Sigmoid colon (tissue), 7 donors: ENCODE results near the gene PRRT2. TPM values are rescaled to one million over a fixed set of nuclear protein-coding genes. Genes with fewer than 3 reads are reported as not detected.
A peak's percentile ranks its signal among the peaks of the same experiment; 100 is the strongest.

Experiments
- DNase-seq: peaks from one replicate; pipeline ENCODE4 v3.0.0-alpha.2; 2019
- H3K27ac ChIP-seq, 4 donors: fragments of 200-600 bp; sonication (generic); one replicate each; pipeline ENCODE4 v1.5.1; 2016 to 2019; ENCODE audit warnings: mild to moderate bottlenecking in 1 of 4
- H3K27me3 ChIP-seq, 3 donors: fragments of 200-600 bp; sonication (generic); one replicate each; pipeline ENCODE4 v1.5.1; 2019; ENCODE audit warnings: mild to moderate bottlenecking in 1 of 3
- H3K36me3 ChIP-seq, 4 donors: fragments of 200-600 bp; sonication (generic); one replicate each; pipeline ENCODE4 v1.5.1; 2016 to 2019
- H3K4me1 ChIP-seq, 4 donors: fragments of 200-600 bp; sonication (generic); one replicate each; pipeline ENCODE4 v1.5.1; 2017 to 2019
- H3K4me3 ChIP-seq, 4 donors: fragments of 200-600 bp; sonication (generic); one replicate each; pipeline ENCODE4 v1.5.1; 2017 to 2019; ENCODE audit warnings: mild to moderate bottlenecking in 2 of 4, moderate library complexity in 1 of 4
- H3K9me3 ChIP-seq, 4 donors: fragments of 200-600 bp in 3 of 4; sonication (generic) in 3 of 4; one replicate each; pipeline versions ENCODE4 v1.5.1 to v1.6.1; 2013 to 2019
- EP300 ChIP-seq, 4 donors: sonication (generic); formaldehyde crosslinking; IDR thresholded peaks; one replicate each; pipeline ENCODE4 v1.6.1; 2017; ENCODE audit warnings: antibody characterized with exemption in 4 of 4
- POLR2A ChIP-seq, 2 donors: fragments of 450-650 bp; IDR thresholded peaks; one replicate each; pipeline ENCODE4 v1.6.1; 2016; ENCODE audit warnings: antibody characterized with exemption in 2 of 2, mild to moderate bottlenecking in 2 of 2, moderate library complexity in 2 of 2
- POLR2AphosphoS5 ChIP-seq, 4 donors: sonication (generic); formaldehyde crosslinking; IDR thresholded peaks; one replicate each; pipeline ENCODE4 v1.6.1; 2017; ENCODE audit warnings: antibody characterized with exemption in 4 of 4
- WGBS, 2 donors: extraction: QIAGEN DNeasy Blood & Tissue Kit; methylation state at CpG; one replicate each; pipeline ENCODE4 v1.1.7; 2013; 5-methylcytosine and 5-hydroxymethylcytosine counted together
- intact Hi-C: fragments of 100-400 bp; cut with DNase I; formaldehyde crosslinking; loops from one replicate; pipeline ENCODE4 v1.15.1; 2023
- polyA plus RNA-seq, 3 donors: library from polyadenylated mRNA; stranded (reverse); fragments of 200-250 nt; gene quantifications; one replicate each; pipeline ENCODE4 v1.2.3, GENCODE V29; 2013
- total RNA-seq, 4 donors: library from RNA; depleted of rRNA; stranded (reverse); fragments of >200 nt; gene quantifications; one replicate each; pipeline ENCODE4 v1.1.0, GENCODE V29; 2016
- TF ChIP-seq, protein P1 (sequence below), 4 experiments: fragments of 450-650 bp in 3 of 4; fragments of 200-600 bp in 1 of 4; IDR thresholded peaks; one replicate each; pipeline ENCODE4 v1.5.1; 2016 to 2019; ENCODE audit warnings: antibody characterized with exemption in 4 of 4, mild to moderate bottlenecking in 3 of 4, moderate library complexity in 2 of 4
- donor health status: healthy with polysubstance abuse.
- donor health status: Bipolar disorder and iron deficiency.
- donor health status: healthy.

The PRRT2 gene
- total and polyA plus RNA-seq, 7 donors = 0.69 to 22.7 (median 6.5) TPM; not detected in 1

DNA sequence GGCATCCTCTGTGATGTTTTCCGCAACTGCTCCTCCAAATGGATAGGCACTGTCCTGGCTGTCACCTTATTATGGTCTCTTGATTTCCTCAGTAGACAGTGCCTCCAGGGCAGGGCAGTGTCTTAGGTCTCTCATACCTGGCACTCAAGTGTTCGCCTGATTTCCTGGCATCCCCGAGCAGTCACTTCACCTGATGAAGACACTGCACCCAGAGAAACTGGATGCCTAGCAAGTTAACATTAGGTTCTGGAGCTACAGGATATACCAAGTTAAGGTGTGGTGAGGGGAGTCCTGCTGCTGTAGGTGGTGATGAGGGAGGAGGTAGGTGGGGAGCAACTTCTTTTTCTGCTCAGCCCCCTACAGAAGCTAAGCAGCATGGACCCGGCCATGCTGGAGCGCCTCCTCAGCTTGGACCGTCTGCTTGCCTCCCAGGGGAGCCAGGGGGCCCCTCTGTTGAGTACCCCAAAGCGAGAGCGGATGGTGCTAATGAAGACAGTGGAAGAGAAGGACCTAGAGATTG, 9.5 kb upstream of the PRRT2 start:
- DNase-seq = no peak
- no peaks in the 10 kb centered on the region for H3K9me3 ChIP-seq
- H3K27ac ChIP-seq = no peak overlapping the region
- 97% methylated on average over 8 of the region's 8 CpGs for WGBS, 2 donors
- intact Hi-C loops = no loop called here
- H3K4me1 ChIP-seq = peaks cover 0 to 14% (median 14%) of the 10 kb centered on the region in 4 donors
- H3K4me3 ChIP-seq = no peak overlapping the region
- H3K27me3 ChIP-seq = no peaks in the 10 kb centered on the region
- H3K36me3 ChIP-seq = peaks cover 0 to 34% (median 13%) of the 10 kb centered on the region in 4 donors
- TF ChIP-seq, protein P1, sequence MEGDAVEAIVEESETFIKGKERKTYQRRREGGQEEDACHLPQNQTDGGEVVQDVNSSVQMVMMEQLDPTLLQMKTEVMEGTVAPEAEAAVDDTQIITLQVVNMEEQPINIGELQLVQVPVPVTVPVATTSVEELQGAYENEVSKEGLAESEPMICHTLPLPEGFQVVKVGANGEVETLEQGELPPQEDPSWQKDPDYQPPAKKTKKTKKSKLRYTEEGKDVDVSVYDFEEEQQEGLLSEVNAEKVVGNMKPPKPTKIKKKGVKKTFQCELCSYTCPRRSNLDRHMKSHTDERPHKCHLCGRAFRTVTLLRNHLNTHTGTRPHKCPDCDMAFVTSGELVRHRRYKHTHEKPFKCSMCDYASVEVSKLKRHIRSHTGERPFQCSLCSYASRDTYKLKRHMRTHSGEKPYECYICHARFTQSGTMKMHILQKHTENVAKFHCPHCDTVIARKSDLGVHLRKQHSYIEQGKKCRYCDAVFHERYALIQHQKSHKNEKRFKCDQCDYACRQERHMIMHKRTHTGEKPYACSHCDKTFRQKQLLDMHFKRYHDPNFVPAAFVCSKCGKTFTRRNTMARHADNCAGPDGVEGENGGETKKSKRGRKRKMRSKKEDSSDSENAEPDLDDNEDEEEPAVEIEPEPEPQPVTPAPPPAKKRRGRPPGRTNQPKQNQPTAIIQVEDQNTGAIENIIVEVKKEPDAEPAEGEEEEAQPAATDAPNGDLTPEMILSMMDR (IDR thresholded peaks at IDR 0.05) = no peak
- TF ChIP-seq POLR2A (IDR thresholded peaks at IDR 0.05) (no peak), EP300 (IDR thresholded peaks at IDR 0.05) (no peak), POLR2AphosphoS5 (IDR thresholded peaks at IDR 0.05) (no peak)

DNA sequence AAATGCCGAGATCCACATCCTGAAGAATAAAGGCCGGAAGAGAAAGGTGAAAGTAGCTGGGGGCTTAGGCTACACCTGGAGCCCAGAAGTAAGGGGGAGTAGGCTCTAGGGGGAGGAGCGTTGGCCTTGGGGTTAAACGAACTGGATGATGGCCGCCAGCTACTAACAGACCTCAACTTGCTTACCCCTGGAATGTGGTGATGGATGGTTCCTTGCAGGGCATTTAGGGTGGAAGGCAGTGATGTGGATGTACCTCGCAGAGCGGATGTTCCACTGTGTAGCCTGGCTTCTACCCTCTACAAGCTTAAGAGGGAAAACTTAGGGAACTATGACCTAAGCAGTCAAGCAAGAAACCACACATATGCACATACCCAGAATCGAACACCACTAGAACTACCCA, 8.0 kb upstream of the PRRT2 start:
- WGBS, 2 donors = 79 to 83% methylated on average over 8 of the region's 8 CpGs
- DNase-seq = no peak
- Histone ChIP-seq H3K4me1 (peaks cover 0 to 29% (median 27%) of the 10 kb centered on the region in 4 donors), H3K4me3 (peak overlapping the region in 1 of 4 donors; percentile 76), H3K27ac (peak overlapping the region; percentile 91 to 99 (median 93)), H3K36me3 (peaks cover 0 to 27% (median 13%) of the 10 kb centered on the region in 4 donors), H3K27me3 (no peaks in the 10 kb centered on the region), H3K9me3 (no peaks in the 10 kb centered on the region)
- intact Hi-C loops = no loop called here
- TF ChIP-seq POLR2AphosphoS5 (IDR thresholded peaks at IDR 0.05) = no peak
- TF ChIP-seq, protein P1 (IDR thresholded peaks at IDR 0.05) = no peak
- TF ChIP-seq POLR2A (IDR thresholded peaks at IDR 0.05) = no peak
- TF ChIP-seq EP300 (IDR thresholded peaks at IDR 0.05) = no peak

DNA sequence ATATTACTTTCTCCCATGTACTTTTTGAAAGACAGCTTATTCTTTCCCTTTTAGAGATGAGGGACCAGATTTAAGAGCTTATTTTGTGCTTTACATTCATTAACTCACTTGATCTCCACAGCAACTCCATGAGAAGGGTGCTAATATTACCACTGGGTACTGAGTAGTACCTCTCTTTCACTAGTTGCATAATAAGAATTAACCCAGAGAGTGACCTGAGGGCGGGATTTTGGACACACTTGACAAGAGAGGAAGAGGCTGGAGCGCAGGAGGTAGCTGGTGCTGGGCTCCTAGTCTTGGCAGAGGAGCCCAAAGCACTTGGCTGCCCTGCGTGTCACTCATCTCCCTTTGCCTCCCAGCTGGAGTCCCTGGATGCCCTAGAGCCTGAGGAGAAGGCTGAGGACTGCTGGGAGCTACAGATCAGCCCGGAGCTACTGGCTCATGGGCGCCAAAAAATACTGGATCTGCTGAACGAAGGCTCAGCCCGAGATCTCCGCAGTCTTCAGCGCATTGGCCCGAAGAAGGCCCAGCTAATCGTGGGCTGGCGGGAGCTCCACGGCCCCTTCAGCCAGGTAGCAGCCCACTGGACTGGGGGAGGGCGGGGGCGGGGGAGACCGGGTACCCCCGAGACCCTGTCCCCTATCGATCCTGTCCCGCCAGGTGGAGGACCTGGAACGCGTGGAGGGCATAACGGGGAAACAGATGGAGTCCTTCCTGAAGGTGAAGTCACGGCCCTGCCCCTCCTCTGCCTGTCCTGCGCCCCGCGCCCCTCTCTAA, 7.3 kb upstream of the PRRT2 start:
- Histone ChIP-seq H3K4me3 (peak overlapping the region; percentile 59 to 76 (median 66)), H3K27me3 (no peaks in the 10 kb centered on the region), H3K9me3 (no peaks in the 10 kb centered on the region), H3K27ac (peak overlapping the region; percentile 91 to 99 (median 93)), H3K36me3 (peaks cover 4 to 27% (median 11%) of the 10 kb centered on the region in 4 donors), H3K4me1 (peaks cover 0 to 35% (median 33%) of the 10 kb centered on the region in 4 donors)
- TF ChIP-seq, protein P1 (IDR thresholded peaks at IDR 0.05) = no peak
- no peak for TF ChIP-seq EP300 (IDR thresholded peaks at IDR 0.05)
- TF ChIP-seq POLR2AphosphoS5 (IDR thresholded peaks at IDR 0.05) = peak in 2 of 4 donors; percentile 44 to 49
- peak in 1 of 2 donors; percentile 31 for TF ChIP-seq POLR2A (IDR thresholded peaks at IDR 0.05)
- WGBS, 2 donors = 3 to 13% methylated on average over 26 of the region's 26 CpGs
- intact Hi-C loops = loop anchor here (1.0 kb wide), 1 partner anchor 14 kb away; the partner anchor contains the start of gene KIF22
- peak; percentile 87 for DNase-seq

DNA sequence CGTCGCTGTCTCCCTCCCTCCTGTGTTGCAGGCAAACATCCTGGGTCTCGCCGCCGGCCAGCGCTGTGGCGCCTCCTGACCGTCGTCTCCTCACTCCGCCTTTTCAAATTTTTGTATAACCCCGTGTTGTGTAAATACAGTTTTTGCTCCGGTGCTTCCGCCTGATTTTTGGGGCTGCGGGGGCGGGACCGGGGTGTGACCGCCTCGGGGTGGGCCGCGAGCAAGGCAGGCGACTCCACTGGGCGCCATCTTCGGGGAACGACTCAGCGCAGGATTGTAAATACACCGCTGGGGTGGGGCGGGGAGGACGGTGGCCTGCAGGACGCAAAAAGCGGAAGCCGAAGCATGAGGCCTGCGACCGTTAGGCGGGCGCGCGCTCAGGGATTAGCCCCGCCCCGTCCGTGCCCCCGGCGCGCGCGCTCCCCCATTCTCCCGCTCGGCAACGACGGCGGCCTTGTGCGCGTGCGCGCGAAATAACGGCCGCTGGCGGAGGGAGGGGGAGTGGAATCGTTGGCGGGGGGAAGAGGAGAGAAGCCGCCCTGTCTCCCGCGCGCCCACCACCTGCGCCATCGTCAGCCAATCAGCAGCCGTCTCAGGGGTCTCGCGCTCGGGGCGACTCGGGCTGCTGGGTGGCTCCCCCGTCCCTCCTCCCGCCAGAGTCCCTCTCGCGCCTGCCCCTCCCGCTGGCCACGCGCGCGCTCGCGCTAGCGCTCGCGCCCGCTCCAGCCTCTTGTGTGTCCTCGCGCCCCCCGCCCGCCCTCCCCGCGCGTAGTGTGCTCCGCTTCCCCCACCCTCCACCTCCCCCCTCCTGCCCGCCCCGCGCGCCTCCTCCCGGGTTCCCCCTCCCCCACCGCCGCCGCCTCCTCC, 6.5 kb upstream of the PRRT2 start:
- peak overlapping the region; percentile 59 to 76 (median 66) for H3K4me3 ChIP-seq
- WGBS, 2 donors = 1% methylated on average over 98 to 103 of the region's 103 CpGs
- DNase-seq = peak; percentile 99
- peaks cover 0 to 26% (median 8%) of the 10 kb centered on the region in 4 donors for H3K36me3 ChIP-seq
- H3K4me1 ChIP-seq = peaks cover 0 to 44% (median 42%) of the 10 kb centered on the region in 4 donors
- peak overlapping the region; percentile 91 to 99 (median 93) for H3K27ac ChIP-seq
- H3K27me3 ChIP-seq = no peaks in the 10 kb centered on the region
- intact Hi-C loops = loop anchor here (1.0 kb wide), 1 partner anchor 15 kb away; the partner anchor contains the start of gene KIF22
- TF ChIP-seq POLR2A (IDR thresholded peaks at IDR 0.05) (peak; percentile 92 to 97), EP300 (IDR thresholded peaks at IDR 0.05) (peak in 2 of 4 donors; percentile 48 to 71), POLR2AphosphoS5 (IDR thresholded peaks at IDR 0.05) (peak; percentile 95 to 99 (median 98))
- TF ChIP-seq, protein P1 (IDR thresholded peaks at IDR 0.05) = no peak
- no peaks in the 10 kb centered on the region for H3K9me3 ChIP-seq
